Measurements from ENCODE around the gene DLG1.

Gene DLG1

DNA sequence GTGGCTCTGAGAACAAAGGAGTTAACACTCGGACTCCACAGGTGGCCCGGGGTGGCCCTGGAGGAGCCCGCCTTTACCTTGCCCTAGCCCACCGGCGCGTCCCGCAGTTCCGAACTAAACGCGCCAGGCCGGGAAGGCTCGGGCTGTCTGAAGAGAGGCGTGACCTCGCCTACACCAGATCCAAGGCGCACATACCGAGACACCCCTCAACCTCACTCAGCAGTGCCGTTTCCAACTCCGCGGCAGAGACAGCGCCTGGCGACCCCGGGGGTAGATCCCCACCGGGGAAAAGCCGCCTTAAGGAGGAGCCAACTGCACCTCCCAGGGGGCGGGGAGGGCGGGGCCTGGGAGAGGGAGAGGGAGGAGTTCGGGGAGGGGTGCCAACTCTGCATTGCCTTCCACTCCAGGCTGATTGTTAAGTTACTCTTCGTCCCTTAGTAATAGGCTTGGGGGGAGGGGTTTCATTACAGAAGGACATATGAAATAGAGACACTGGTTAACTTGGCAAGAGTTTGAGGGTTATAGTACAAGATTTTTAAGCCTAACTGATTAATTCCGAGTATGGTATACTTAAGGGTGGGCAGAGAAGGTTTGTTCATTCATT lies at the start of gene DLG1:
Gene DLG1 (minus strand): TSS at position 272 of the 604 bp plus-strand sequence. CDS start 1,408 bp downstream, outside the sequence.
- DNase-seq (ENCODE audit: low spot score) = peak; percentile 77

DNA sequence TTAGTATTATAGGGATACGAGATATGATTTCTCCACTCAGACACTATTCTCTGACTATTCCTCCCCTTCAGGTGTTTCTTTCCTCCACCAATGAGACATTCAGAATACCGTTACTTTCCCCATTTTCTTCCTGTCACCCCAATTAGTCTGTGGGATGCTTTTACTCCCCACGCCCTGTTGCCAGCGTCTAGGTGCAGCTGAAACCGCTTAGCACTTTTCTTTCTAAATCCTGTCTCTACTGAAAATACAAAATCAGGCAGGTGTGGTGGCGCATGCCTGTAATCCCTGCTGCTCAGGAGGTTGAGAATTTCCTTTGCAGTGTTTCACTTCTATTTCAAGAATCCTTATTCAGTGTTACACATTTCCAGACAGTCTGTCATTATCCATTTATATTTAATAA lies 49.6 kb upstream of the DLG1 start:
- DNase-seq (ENCODE audit: low spot score) = no peak

DNA sequence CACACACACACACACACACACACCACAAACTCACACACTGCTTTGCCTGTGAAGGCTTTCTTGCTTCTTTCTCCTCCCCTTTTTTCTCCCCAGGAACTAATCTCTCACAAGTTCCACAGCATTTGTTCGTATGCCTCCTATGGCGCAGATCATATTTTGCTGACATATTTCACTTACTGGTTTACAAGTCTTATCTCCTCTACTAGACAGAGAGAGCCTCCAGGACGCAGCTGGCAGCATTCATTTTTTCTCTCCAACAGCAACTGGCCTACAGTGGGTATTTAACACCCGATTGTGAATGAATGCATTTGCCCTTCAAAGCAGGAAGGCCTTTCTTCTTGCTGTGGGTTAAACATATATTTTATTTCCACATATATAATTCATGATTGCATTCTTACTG lies 47.0 kb upstream of the DLG1 start:
- no peak for DNase-seq (ENCODE audit: low spot score)

DNA sequence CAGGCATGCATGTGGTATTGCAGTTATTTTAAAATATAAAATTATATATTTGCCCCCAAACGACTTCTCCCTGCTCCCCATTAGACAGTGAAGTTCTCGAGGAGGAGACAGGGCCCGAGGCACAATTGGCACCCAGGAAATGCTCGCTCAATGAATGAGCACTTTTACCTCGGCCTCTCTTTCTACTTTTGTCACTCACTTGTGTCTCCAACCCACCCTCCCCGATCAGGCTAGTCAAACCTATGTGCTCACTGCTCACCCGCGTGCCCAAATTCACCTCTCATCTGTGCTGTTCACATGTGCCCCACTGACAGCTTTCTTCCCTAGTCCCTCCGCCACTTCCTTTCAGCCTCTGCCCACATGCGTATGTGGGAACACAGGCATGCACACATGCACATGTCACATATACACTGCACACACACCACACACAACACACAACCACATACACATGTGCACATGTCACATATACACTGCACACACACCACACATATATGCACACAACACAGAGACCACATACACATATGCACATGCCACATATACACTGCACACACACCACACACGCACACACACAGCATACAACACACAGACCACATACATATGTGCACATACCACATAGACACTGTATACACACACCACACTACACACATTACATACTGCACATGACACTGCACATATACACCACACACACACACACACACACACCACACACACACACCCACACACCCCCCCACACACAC lies 46.3 kb upstream of the DLG1 start:
- no peak for DNase-seq (ENCODE audit: low spot score)

DNA sequence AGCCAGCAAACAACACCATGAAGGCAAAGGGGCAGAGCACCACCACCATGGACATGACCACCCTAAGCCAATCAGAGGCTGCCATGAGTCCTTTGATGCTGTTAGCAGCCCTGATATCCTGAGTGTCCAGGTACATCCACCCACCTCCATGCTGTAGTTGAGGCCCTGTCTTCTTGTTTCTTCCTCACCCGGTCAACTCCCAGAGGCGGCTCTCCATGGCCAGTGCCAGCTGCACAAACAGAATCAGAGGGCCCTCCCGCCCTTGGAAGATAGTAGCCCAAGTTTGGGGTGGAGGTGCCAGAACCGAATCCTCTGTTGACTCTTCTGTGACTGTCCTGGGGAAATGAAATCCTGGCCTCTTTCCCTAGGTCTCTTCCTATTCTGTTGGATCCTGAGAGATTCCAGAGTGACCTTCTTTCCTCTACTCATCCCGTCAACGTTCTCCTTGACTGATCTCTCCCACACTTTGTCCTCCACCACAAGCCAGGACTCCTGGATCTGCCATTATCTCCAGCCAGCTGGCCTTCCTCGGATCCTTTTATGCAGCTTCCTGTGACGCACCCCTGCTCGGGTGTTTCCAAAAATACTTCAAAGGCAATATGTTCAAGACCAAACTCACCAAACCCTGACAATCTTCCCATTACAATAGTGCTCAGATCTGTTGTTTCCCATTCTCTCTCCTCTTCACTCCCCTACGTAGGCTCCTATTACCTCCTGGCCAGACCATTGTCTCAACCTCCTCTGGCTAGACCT lies 45.4 kb upstream of the DLG1 start:
- no peak for DNase-seq (ENCODE audit: low spot score)

DNA sequence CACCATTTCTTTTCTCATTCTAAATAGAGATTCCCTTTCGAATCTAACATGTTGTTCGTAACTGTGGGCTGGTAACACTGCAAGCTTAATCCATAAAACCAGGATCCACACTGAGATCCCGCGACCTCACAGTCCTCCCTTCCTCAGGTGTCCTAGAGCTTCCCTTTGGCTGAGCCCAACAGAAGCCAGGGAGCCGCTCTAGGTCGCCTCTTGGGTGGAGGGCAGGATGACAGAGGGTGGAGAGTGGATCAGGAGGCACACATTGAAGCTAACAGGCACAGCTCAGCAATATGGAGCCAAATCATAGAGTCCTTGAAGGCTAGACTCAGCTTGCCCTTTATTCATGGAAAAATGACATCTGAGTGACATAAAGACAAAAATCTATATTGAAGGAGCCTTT lies 44.7 kb upstream of the DLG1 start:
- no peak for DNase-seq (ENCODE audit: low spot score)

DNA sequence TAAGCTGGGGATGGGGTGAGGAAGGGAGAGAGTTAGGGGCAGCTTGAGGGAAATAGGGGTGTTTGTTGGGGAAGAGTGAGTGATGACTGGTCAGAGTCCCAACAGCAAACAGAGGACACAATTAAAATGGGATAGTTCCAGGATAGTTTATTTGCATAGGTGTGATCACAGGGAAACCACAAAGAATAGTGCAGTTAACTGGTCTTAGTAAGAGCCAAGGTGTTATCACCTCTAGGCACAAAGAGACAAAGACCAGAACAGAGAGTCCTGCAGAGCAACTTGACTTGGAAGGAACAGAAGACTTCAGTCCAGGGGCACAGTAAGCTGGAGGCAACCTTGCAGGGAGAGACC lies 42.1 kb upstream of the DLG1 start:
- DNase-seq (ENCODE audit: low spot score) = no peak

DNA sequence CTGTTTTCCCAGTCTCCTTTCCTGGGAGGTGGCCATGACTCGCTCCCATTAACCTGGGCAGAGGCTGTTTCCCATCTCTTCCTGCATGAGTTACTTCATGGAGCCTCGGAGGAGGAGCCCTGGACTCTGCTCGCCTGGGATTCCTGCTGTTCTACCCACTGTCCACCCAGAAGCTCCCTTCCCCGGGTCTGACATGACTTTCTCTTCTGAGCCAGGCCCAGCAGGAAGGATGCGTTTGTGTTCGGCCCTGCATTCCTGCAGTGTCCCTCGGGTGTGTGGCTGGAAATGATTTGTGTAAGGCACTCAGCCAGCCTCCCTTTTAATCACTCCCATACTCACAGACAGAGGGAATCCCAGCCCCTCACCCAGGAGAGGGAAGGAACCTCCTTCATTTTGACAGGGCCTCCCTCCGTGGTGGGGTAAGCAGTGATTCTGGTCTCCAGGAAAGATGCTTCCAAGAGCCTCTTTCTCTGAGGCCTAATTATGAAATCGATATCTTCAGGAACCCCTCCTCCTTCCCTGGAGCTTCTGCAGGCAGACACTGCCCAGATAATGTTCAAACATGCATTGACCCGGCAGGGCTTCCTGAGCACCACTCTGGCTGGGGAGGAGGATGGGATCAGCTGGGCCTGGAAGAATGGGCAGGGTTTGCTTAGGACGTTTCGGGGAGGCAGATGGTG lies 41.6 kb upstream of the DLG1 start:
- no peak for DNase-seq (ENCODE audit: low spot score)

DNA sequence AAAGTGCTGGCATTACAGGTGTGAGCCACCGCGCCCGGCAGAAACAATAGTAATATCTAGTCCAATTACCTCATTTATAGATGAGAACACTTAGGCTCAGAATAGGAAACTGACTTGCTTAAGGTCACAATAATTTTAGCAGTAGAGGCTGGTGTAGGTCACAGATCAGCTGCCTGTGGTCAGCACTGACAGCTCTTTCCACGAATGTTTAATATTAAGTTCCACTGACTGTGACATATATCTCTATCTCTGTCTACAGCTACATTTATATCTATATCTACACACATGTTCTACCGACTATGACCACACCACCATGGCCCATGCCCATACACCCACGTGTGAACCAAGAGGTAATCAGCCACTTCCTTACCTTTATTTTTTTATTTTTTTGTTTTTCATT lies 40.2 kb upstream of the DLG1 start:
- DNase-seq (ENCODE audit: low spot score) = no peak

DNA sequence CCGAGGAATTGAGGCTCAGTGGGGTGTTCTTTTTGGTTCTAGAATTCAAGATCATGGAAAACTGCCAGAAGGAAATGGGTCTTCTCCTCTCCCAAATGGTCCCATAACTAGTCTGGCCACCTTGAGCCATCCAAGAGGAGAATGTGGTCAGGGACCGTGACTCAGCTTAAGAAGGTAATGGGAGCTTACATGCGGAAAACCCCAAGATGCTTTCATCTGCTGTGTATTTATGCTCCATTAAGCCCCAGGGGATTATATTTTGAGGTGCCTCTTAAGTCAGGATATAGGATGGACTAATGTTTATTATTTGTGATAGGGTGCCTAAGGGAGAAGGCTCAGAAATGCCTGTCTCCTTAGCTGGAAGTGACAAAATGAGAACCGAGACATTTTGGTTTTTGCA lies 39.2 kb upstream of the DLG1 start:
- no peak for DNase-seq (ENCODE audit: low spot score)

DNA sequence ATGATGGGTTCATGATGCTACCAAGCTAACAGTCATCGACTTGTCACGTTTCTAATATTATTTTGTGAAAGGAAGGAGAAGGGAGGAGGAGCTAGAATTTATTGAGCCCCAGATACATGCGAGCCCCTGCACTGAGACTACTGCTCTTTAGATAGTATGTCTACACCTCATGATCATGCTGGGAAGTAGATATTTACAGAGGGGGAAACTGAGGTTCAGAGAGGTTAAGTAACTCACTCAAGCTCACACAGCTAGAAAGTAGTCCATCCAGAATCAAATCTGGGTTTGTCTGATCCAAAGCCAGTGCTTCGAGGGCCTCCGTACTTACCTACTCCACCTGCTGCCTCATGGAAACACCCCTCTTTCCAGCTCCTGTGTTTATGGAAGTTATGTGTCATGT lies 38.8 kb upstream of the DLG1 start:
- no peak for DNase-seq (ENCODE audit: low spot score)

DNA sequence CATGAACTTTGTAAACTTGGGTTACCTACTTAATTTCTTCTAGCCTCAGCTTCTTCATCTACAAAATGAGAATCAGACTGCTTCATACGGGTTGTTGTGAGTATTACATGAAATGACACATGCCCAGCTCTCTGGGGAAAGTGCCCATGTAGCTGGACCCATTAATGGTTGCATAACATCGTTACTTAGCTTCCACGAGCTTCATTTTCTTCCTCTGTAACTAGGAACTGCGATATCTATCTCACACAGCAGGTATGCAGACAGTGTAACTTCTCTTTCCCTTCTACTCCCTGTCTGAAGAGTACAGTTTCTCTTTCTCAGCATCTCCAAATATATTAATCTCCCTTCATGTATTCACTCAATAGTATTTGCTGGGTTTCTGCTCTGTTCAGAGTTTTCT lies 37.9 kb upstream of the DLG1 start:
- DNase-seq (ENCODE audit: low spot score) = no peak

DNA sequence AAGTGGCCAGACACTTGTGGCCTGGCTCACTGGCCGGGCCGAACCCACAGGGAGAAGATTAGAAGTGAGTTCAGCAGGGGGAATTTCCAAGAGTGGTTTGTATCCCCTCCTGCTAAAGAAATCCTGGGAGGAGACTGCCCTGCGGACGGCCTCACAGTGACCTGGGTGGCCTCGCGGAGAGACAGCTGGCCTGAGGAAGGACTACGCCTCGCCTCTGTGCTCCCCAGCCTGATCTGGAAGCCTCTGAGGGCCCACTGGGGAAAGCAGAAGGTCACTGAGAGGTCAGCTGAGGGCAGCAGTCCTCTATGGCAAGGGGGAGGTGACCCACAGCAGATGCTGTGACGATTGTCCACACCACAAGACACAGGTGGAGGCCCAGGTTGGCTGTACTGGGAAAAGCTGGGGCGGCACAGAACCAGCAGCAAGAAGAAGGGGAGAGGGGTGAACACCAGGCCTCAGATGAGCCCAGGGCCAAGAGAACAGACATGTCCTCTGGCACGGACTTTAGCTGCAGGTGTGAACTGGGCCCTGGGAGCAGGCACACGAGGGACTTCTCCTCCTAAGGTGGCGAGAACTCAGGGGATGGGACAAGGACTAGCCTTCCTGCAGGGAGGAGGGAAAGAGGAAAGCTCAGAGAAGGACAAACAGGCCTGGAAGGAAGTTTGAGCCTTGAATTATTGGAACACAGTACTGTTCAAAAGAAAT lies 37.2 kb upstream of the DLG1 start:
- DNase-seq (ENCODE audit: low spot score) = no peak

DNA sequence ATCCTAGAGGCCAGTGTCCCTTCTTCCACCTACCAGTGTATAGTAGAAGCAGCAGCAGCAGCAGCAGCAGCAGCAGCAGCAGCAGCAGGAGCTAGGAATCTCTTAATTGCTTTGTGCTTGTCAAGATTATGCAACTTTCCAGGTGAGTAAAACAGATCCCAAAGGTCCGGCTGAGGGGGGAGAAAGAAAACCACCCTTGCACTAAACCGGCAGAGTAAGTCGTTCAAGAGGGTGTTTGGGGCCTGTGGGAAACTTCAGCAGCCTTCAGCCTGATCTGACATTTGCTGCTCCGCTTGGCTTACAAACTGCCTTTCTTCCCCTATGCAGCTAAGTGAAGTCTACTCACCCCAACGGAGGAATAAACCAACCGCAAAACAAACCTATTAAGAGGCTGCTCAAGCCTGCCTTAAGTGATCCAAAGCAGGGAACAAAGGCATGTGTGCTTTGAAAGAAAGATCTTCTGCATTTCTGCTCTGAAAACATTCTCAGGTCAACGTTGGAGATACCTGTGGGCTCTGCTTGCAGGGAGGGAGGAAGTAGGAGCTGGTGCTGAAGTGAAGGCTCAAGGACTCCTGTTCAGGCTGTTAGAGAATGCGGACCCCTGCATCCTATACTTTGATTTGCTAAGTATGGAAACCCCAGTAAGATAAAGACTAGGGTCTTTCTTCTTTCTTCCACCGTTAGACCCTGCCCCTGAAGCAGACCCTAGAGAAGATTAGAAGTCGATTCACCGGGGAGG lies 35.7 kb upstream of the DLG1 start:
- no peak for DNase-seq (ENCODE audit: low spot score)

DNA sequence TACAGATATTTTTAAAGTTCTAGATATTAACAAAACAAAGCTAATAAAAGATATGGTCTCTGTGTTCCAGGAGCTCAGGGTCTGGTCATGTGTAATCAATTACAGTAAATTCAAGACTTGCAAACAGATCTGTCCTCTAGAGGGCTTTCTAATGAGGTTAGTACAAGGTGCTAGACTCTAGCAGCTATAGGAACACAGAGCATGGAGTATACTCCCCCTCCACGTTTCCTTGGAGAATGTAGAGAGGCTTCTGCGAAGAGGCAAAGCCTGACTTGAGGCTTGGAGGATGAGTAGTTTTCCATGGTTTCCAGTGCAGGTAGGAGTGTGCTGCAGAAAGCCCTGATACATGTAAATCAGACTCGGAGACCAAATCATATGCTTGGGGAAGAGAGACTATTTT lies 32.7 kb upstream of the DLG1 start:
- no peak for DNase-seq (ENCODE audit: low spot score)

DNA sequence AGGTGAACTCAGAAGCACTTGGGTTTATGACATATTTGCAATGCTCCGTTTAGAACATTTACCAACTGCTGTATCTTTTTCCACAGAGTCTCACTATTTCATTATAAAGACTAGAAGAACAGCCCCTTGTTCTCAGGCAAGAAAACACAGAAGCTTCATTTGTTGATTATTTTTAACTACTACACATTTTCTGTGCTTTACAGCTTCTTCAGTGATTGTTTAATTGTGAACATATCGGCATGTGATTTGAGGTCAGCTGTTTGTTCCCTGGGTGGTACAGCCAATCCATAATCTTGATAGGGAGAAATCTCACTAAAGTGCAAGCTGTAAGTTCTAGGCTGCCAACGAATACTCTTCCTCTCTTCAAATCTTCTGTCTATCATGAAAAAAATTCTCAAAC lies 31.0 kb upstream of the DLG1 start:
- no peak for DNase-seq (ENCODE audit: low spot score)

DNA sequence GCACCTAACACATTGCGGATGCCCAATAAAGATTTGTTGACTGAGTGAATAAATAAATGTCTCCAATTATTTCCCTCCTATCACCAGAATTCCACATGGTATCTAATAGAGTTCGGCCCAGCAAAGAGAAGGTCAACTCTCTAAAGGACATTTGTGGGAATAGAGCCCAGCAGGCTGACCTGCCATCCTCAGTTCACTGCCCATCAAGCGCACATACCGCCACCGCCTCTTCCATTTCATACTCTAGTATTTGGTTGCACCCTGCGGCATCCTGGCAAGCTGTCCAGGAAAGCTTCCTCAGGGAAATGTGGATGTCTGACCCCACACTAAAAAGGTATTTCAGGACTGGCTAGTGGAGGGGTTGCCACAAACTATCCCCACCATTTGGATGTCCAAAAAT lies 29.8 kb upstream of the DLG1 start:
- no peak for DNase-seq (ENCODE audit: low spot score)

DNA sequence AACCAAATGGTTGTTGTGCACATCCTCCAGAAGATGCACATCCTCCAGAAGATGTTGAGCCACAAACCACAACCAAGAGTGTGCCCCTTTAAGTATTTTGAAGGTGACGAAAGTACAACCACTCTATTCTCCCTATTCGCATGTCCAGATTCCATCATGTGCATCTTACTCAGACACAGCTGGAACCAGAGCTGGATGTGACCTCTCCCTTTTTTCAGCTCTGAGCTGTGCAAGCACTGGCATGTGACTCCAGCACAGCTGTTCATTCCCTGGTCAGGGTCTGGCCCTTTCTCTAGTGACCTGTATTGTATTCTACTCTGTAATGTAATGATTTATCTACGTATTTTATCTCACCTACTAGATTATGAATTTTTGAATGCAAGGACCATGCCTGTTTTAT lies 29.3 kb upstream of the DLG1 start:
- DNase-seq (ENCODE audit: low spot score) = no peak

DNA sequence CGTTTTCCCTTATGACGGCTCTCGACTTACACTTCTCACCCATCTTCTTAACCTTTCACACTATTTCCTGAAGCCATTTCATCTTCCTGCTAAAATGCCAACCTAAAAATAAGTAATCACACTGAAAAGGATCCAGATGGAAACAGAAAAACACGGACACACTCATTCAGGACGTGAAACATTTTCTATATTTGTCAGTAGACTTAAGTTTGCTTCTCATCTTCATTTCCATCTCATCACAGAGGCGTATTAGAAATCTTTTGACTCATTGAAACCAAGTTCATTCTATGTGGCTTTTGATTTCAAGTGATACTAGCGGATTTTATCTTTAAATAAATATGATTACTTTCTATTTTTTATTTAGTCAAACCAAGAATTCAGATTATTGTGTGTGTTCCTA lies 27.4 kb upstream of the DLG1 start:
- no peak for DNase-seq (ENCODE audit: low spot score)

DNA sequence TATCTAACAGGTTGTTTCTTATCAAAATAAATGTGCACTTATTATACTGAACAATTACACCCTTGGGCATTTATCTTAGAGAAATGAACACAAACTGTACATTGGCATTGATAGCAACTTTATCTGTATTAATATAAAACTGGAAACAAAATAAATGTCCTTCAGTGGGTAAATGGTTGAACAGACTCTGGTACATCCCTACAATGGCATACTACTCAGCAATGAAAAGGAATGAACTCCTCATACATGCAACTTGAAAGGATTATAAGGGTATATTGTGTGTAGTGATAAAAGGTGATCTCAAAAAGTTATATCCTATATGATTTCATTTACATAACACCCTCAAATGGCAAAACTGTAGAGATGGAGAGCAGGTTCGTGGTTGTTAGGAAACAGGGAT lies 23.7 kb upstream of the DLG1 start:
- no peak for DNase-seq (ENCODE audit: low spot score)

DNA sequence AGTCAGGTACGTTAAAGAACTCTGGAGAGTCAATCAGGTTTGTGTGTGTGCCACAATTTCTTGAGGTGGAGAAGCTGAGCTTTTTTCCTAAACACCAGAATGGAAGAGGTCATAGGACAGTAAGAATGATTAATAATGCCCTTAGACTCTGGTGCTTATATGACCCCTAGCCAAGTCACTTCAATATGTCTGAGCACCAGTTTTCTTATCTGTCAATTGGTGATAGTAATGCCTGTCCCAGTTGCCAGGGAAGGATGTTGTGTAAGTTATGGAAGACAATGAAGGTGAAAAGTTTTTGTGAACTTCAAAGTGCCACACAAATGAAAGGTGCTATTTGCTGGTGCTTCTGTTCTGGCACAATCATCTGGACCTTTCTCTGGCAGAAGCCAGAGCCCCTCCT lies 22.2 kb upstream of the DLG1 start:
- no peak for DNase-seq (ENCODE audit: low spot score)
